Measurements from ENCODE around the gene KRTAP19-6.

The KRTAP19-6 gene

DNA sequence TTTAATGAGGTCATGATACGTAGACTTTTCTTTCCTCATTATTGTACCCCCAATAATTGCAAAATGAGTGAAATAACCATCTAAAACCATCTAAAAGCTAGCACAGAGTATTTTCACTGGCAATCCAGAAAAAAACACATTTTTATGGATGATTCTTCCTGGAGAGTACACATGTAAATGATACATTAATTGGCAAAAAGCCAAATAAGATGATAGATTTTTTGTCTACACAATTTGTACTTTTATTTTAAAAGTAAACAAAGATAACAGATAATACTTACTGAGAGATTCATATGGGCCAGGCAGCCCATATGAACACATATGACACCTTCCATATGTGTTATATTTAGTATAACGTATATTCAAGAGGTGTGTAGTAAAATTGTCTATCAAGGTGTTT lies 22.0 kb upstream of the KRTAP19-6 start:
- H3K4me3 ChIP-seq (ENCODE audit: low read length): no peak overlapping the region
- TF ChIP-seq, protein P1, sequence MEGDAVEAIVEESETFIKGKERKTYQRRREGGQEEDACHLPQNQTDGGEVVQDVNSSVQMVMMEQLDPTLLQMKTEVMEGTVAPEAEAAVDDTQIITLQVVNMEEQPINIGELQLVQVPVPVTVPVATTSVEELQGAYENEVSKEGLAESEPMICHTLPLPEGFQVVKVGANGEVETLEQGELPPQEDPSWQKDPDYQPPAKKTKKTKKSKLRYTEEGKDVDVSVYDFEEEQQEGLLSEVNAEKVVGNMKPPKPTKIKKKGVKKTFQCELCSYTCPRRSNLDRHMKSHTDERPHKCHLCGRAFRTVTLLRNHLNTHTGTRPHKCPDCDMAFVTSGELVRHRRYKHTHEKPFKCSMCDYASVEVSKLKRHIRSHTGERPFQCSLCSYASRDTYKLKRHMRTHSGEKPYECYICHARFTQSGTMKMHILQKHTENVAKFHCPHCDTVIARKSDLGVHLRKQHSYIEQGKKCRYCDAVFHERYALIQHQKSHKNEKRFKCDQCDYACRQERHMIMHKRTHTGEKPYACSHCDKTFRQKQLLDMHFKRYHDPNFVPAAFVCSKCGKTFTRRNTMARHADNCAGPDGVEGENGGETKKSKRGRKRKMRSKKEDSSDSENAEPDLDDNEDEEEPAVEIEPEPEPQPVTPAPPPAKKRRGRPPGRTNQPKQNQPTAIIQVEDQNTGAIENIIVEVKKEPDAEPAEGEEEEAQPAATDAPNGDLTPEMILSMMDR (conservative IDR thresholded peaks at IDR 0.05; ENCODE audit: low read length): no peak
- no peak for DNase-seq (ENCODE audit: low read depth)

GRCh38 chr21:30563072-30563471 lies 21.4 kb upstream of the KRTAP19-6 start:
- TF ChIP-seq, protein P1 (conservative IDR thresholded peaks at IDR 0.05; ENCODE audit: low read length): no peak
- no peak for DNase-seq (ENCODE audit: low read depth)
- H3K4me3 ChIP-seq (ENCODE audit: low read length): no peak overlapping the region

DNA sequence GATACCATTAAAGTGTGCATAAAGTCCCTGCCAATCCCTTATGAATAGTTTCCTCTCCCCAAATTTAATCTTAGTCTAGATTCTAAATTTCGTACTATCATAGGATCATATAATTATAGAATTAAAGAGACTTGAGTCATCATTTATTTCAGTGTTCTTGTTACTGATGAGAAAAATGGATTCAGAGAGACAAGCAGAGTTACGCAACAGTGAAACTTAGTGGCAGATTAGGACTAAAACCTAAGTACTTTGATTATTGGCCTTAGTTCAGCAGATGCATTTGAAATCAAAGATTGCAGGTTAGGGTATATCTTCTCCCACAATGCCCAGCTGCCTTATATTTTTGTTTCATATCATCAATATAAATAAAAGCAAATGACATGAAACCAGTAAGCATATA lies 20.3 kb upstream of the KRTAP19-6 start:
- no peak overlapping the region for H3K4me3 ChIP-seq (ENCODE audit: low read length)
- DNase-seq (ENCODE audit: low read depth): no peak
- TF ChIP-seq, protein P1 (conservative IDR thresholded peaks at IDR 0.05; ENCODE audit: low read length): no peak

GRCh38 chr21:30561264-30561895 lies 19.7 kb upstream of the KRTAP19-6 start, which contains the start of gene KRTAP19-7:
KRTAP19-7 (minus strand) TSS chr21:30561314; CDS start chr21:30561289, 25 bp downstream.
- TF ChIP-seq, protein P1 (conservative IDR thresholded peaks at IDR 0.05; ENCODE audit: low read length): no peak
- no peak for DNase-seq (ENCODE audit: low read depth)
- no peak within 1 kb of the TSS for H3K4me3 ChIP-seq (ENCODE audit: low read length)

GRCh38 chr21:30555095-30555494 lies 13.4 kb upstream of the KRTAP19-6 start:
- DNase-seq (ENCODE audit: low read depth): no peak
- TF ChIP-seq, protein P1 (conservative IDR thresholded peaks at IDR 0.05; ENCODE audit: low read length): no peak
- H3K4me3 ChIP-seq (ENCODE audit: low read length): no peak overlapping the region

- TF ChIP-seq, protein P1 (conservative IDR thresholded peaks at IDR 0.05; ENCODE audit: low read length): no peak
- DNase-seq (ENCODE audit: low read depth): no peak
- no peak overlapping the region for H3K4me3 ChIP-seq (ENCODE audit: low read length)
Observed at GRCh38 chr21:30552782-30553181, 11.1 kb upstream of the KRTAP19-6 start.

GRCh38 chr21:30518876-30519275 lies 22.8 kb downstream of the KRTAP19-6 start:
- TF ChIP-seq, protein P1 (conservative IDR thresholded peaks at IDR 0.05; ENCODE audit: low read length): no peak
- DNase-seq (ENCODE audit: low read depth): no peak
- no peak overlapping the region for H3K4me3 ChIP-seq (ENCODE audit: low read length)
